Stimulated activated naive CD8-positive, alpha-beta T cell treated with anti-CD3 and anti-CD28 coated beads, Interleukin-15, Interleukin-2, amounts not matched to agents 100 U/mL and 50 U/mL, for 24 hours (primary cell): Measurements from ENCODE around the gene AOC1.
"Not testable (repeated sequence)": the region's sequence is repeated elsewhere in the genome, so short reads cannot be mapped to it uniquely, and the experiment has no call there.

ENCODE experiments used
- ATAC-seq: fragments of 150-1000 bp; cut with Tn5 transposase; one replicate; pipeline ENCODE4 v1.10.0; 2021
- DNase-seq: peaks from one replicate; pipeline ENCODE4 v3.0.0; 2021

AOC1 gene

GRCh38 chr7:150852371-150852905 lies at the start of gene AOC1:
TSS of gene AOC1 (plus strand) at chr7:150852517. CDS start at chr7:150856471, 3,954 bp downstream.
- DNase-seq (no peak), ATAC-seq (no peak)

GRCh38 chr7:150803161-150803860 lies 49.0 kb upstream of the AOC1 start:
- DNase-seq = no peak
- ATAC-seq = no peak

GRCh38 chr7:150804802-150805201 lies 47.5 kb upstream of the AOC1 start:
- no peak for DNase-seq
- ATAC-seq = no peak

GRCh38 chr7:150805864-150806263 lies 46.5 kb upstream of the AOC1 start:
- no peak for DNase-seq
- ATAC-seq = no peak

GRCh38 chr7:150806454-150806853 lies 45.9 kb upstream of the AOC1 start:
- ATAC-seq (no peak), DNase-seq (no peak)

- DNase-seq = no peak
- ATAC-seq = no peak
These were observed 45.5 kb upstream of the AOC1 start for GRCh38 chr7:150806863-150807262.

- DNase-seq, ATAC-seq: not testable (repeated sequence)
These were observed 44.5 kb upstream of the AOC1 start for GRCh38 chr7:150807616-150808438.

- no peak for ATAC-seq
- DNase-seq = no peak
These were observed 37.9 kb upstream of the AOC1 start for GRCh38 chr7:150814328-150815001.

- no peak for DNase-seq
- no peak for ATAC-seq
These were observed 33.3 kb upstream of the AOC1 start for GRCh38 chr7:150818971-150819370.

GRCh38 chr7:150820148-150820547 lies 32.2 kb upstream of the AOC1 start:
- no peak for DNase-seq
- ATAC-seq = no peak

GRCh38 chr7:150820578-150821198 lies 31.6 kb upstream of the AOC1 start:
- no peak for ATAC-seq

GRCh38 chr7:150823043-150823442 lies 29.3 kb upstream of the AOC1 start:
- DNase-seq (no peak), ATAC-seq (no peak)

More at GRCh38 chr7:150820578-150821198, 31.6 kb upstream of the AOC1 start:
- DNase-seq = no peak

GRCh38 chr7:150823484-150824126 lies 28.7 kb upstream of the AOC1 start:
- no peak for ATAC-seq
- DNase-seq = no peak

- no peak for ATAC-seq
These were observed 27.7 kb upstream of the AOC1 start for GRCh38 chr7:150824379-150825177.

GRCh38 chr7:150826061-150826849 lies 26.1 kb upstream of the AOC1 start:
- DNase-seq (no peak), ATAC-seq (no peak)

More at GRCh38 chr7:150824379-150825177, 27.7 kb upstream of the AOC1 start:
- DNase-seq = no peak

- DNase-seq = no peak
- no peak for ATAC-seq
These were observed 23.9 kb upstream of the AOC1 start for GRCh38 chr7:150828384-150828783.

GRCh38 chr7:150829426-150829825 lies 22.9 kb upstream of the AOC1 start:
- DNase-seq (no peak), ATAC-seq (no peak)

GRCh38 chr7:150830937-150831336 lies 21.4 kb upstream of the AOC1 start:
- DNase-seq (no peak), ATAC-seq (no peak)

- no peak for DNase-seq
- no peak for ATAC-seq
These were observed 20.5 kb upstream of the AOC1 start for GRCh38 chr7:150831851-150832250.

GRCh38 chr7:150835019-150835418 lies 17.3 kb upstream of the AOC1 start:
- ATAC-seq (no peak), DNase-seq (no peak)
